ENCODE measurements around the gene SLC10A1. TPM values are rescaled to one million over a fixed set of nuclear protein-coding genes. Genes with fewer than 3 reads are reported as not detected.

The SLC10A1 gene
- total RNA-seq, 1 donor from 2014 or later, result not detected

DNA sequence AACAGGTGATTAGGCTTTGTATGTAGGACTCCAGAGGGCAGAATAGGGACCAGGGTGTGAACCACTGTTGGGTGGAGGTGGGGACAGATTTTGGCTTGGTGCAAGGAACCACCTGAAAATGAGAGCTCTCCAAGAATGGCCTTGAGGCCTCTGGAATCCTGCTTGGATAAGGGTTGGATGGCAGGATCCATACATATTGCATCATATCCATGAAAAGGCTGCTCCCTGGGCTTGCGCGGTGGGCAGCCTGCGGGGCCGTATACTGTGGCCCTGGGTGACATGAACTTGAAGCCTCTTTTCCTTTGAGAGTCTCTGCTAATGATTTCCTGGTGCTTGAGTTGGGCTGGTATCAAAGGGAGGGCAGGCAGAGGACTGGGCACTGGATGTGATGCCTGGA is 1.3 kb upstream of the SLC10A1 start:
- Mint-ChIP-seq H3K4me1 (no peaks in the 10 kb centered on the region), H3K27me3 (peaks cover 8% of the 10 kb centered on the region), H3K4me3 (no peak overlapping the region), H3K9me3 (peaks cover 5% of the 10 kb centered on the region), H3K36me3 (ENCODE audit: low read depth) (no peaks in the 10 kb centered on the region), H3K27ac (no peak overlapping the region)
- intact Hi-C loops (cut with micrococcal nuclease), result no loop called here
- POLR2A ChIA-PET, result no interaction called here
- ATAC-seq (ENCODE audit: low read depth) (no peak), DNase-seq (no peak)
- TF ChIP-seq, protein P1, sequence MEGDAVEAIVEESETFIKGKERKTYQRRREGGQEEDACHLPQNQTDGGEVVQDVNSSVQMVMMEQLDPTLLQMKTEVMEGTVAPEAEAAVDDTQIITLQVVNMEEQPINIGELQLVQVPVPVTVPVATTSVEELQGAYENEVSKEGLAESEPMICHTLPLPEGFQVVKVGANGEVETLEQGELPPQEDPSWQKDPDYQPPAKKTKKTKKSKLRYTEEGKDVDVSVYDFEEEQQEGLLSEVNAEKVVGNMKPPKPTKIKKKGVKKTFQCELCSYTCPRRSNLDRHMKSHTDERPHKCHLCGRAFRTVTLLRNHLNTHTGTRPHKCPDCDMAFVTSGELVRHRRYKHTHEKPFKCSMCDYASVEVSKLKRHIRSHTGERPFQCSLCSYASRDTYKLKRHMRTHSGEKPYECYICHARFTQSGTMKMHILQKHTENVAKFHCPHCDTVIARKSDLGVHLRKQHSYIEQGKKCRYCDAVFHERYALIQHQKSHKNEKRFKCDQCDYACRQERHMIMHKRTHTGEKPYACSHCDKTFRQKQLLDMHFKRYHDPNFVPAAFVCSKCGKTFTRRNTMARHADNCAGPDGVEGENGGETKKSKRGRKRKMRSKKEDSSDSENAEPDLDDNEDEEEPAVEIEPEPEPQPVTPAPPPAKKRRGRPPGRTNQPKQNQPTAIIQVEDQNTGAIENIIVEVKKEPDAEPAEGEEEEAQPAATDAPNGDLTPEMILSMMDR (IDR thresholded peaks at IDR 0.05), result no peak
- CTCF ChIA-PET, result no interaction called here

DNA sequence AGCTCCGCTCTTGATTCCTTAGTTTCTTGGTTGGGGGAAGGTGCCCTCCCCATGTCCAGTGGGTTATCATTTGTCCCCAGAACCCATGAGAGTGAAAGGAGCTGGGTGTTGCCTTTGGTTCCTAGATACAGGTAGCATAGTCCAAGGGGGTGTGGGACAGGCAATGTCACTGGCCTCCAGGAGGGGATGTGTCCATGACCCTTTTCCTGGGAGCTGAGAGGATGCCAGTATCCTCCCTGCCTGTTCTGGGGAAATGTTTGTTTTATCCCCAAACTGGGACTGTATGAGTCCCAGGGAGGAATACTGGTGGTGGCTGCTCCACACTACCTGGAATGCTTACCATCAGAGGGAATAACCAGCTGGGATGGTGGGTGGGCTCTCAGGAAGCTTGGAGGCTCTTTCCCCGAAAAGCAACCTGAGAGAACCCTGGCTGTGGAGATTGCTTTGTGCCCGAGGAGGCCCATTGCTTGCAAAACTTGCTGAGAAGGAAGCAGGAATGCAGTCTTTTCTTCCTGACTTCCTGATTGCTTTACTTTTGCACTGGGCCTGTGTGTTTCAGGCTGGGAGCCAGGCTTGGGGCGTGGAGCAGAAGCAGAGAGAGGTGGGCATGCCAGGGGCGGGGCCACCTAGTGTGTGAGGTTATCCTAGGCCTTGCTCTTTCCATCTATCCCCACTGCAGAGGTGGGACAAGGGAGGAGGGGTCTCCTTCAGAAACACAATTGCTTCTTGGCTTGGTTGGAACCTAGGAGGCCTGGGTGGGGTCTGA is 715 bp upstream of the SLC10A1 start:
- H3K36me3 Mint-ChIP-seq (ENCODE audit: low read depth), result no peaks in the 10 kb centered on the region
- CTCF ChIA-PET, result no interaction called here
- POLR2A ChIA-PET, result no interaction called here
- TF ChIP-seq, protein P1 (IDR thresholded peaks at IDR 0.05), result no peak
- H3K27ac Mint-ChIP-seq, result no peak overlapping the region
- H3K9me3 Mint-ChIP-seq, result peaks cover 5% of the 10 kb centered on the region
- DNase-seq (no peak), ATAC-seq (ENCODE audit: low read depth) (no peak)
- no peaks in the 10 kb centered on the region for H3K4me1 Mint-ChIP-seq
- H3K4me3 Mint-ChIP-seq, result no peak overlapping the region
- intact Hi-C loops (cut with micrococcal nuclease), result no loop called here
- peaks cover 8% of the 10 kb centered on the region for H3K27me3 Mint-ChIP-seq

DNA sequence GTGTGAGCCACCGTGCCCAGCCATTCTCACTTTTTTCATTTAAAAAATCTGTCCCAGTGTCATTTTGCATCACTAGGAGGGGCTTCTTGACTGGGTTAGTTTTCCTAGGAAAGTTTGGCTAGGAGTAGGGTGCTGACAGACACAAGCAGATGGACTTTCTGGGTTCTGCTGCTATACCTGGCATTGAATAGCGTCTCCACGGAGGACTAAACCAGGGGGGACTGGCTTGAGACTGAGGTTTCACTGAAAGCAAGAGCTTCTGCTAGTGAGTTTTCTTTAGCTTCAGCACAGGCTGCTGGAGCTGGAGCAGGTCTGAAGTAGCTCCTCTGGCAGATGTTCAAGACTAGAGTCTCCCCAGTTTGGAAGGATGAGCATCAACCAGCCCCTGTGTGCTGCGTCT is 1.4 kb downstream of the SLC10A1 start:
- intact Hi-C loops (cut with micrococcal nuclease), result no loop called here
- Mint-ChIP-seq H3K9me3 (peaks cover 2% of the 10 kb centered on the region), H3K27ac (no peak overlapping the region), H3K36me3 (ENCODE audit: low read depth) (no peaks in the 10 kb centered on the region), H3K4me1 (peaks cover 3% of the 10 kb centered on the region), H3K27me3 (peaks cover 2% of the 10 kb centered on the region), H3K4me3 (no peak overlapping the region)
- ATAC-seq (ENCODE audit: low read depth) (no peak), DNase-seq (no peak)
- TF ChIP-seq, protein P1 (IDR thresholded peaks at IDR 0.05), result no peak
- POLR2A ChIA-PET, result no interaction called here
- CTCF ChIA-PET, result no interaction called here

DNA sequence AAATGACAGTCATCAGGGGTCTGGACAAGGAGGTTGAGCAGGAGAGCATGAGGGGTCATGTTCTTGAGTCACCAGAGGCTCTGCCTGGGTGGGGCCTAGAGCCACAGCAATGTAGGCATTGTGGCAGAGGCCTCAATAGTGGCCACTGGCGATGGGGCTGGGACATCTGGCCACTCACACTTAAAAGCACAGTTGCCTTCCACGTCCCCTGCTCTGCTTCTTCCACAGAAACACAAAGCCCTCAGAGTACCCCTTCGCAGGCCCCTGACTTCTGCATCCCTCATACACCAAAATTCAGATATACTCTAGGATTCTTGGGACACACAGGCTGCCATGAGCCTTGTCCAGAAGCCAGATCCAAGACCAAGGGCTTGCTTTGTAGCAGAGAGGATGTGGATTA is 2.2 kb downstream of the SLC10A1 start:
- H3K36me3 Mint-ChIP-seq (ENCODE audit: low read depth), result no peaks in the 10 kb centered on the region
- ATAC-seq (ENCODE audit: low read depth) (no peak), DNase-seq (no peak)
- intact Hi-C loops (cut with micrococcal nuclease), result no loop called here
- no peak overlapping the region for H3K27ac Mint-ChIP-seq
- CTCF ChIA-PET, result no interaction called here
- TF ChIP-seq, protein P1 (IDR thresholded peaks at IDR 0.05), result no peak
- H3K4me3 Mint-ChIP-seq, result no peak overlapping the region
- peaks cover 3% of the 10 kb centered on the region for H3K4me1 Mint-ChIP-seq
- H3K9me3 Mint-ChIP-seq, result no peaks in the 10 kb centered on the region
- H3K27me3 Mint-ChIP-seq, result no peaks in the 10 kb centered on the region
- POLR2A ChIA-PET, result no interaction called here

DNA sequence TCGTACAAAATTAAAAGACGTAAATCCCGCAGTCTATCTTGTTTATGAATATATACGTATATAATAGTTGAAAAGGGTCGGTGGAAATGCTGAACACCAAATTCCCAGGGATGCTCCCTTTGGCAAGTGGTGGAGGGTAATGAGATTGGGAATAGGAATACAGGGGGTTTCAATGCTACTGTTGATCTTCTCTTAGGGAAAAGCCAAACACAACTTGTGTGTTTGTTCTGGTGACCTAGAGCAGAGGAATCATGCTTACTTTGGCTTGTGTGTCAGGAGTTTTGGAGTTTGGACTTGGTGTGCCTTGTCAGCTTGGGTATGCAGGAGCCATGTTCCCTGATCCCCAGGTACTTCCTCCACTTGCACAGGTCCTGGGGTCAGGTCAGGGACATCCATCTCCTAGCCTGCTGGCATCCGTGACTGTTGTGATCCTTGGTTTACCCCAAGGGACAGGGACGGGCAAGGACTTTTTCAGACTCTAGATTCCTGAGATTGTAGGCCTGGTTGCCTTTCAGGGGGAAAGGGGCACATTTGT is 4.1 kb downstream of the SLC10A1 start:
- TF ChIP-seq, protein P1 (IDR thresholded peaks at IDR 0.05), result no peak

More for the DNA sequence above, 4.1 kb downstream of the SLC10A1 start:
- ATAC-seq (ENCODE audit: low read depth) (no peak), DNase-seq (no peak)
- no peak overlapping the region for H3K27ac Mint-ChIP-seq
- H3K9me3 Mint-ChIP-seq, result no peaks in the 10 kb centered on the region
- intact Hi-C loops (cut with micrococcal nuclease), result no loop called here
- H3K36me3 Mint-ChIP-seq (ENCODE audit: low read depth), result no peaks in the 10 kb centered on the region
- ChIA-PET CTCF (no interaction called here), POLR2A (no interaction called here)
- no peak overlapping the region for H3K4me3 Mint-ChIP-seq
- H3K27me3 Mint-ChIP-seq, result no peaks in the 10 kb centered on the region
- H3K4me1 Mint-ChIP-seq, result peaks cover 3% of the 10 kb centered on the region

Measured in activated B cell treated with CpG ODN at 0.5 μM for 24 hours (primary cell).